Activated T-cell treated with anti-CD3 and anti-CD28 coated beads, Interleukin-2, amount 50 U/mL, for 72 hours (primary cell): ENCODE data around the gene SLC28A1. TPM values are rescaled to one million over a fixed set of nuclear protein-coding genes. Genes with fewer than 3 reads are reported as not detected.

Source experiments
- ATAC-seq, 2 donors: fragments of 150-1000 bp; cut with Tn5 transposase; replicated peaks in 1 of 2; 2 replicates each; pipeline ENCODE4 v1.10.0; 2021; ENCODE audit warnings: moderate library complexity in 2 of 2, mild to moderate bottlenecking in 1 of 2
- DNase-seq, 2 donors: peaks; one replicate each; pipeline ENCODE4 v3.0.0; 2021 to 2022; ENCODE audit warnings: mixed read lengths in 1 of 2
- H3K27ac Mint-ChIP-seq: one replicate; pipeline ENCODE4 v1.8.0; 2022; ENCODE audit warnings: mild to moderate bottlenecking, moderate library complexity, mixed read lengths
- H3K27me3 Mint-ChIP-seq: one replicate; pipeline ENCODE4 v1.8.0; 2022; ENCODE audit warnings: low read depth, mixed read lengths
- H3K36me3 Mint-ChIP-seq, 2 donors: one replicate each; pipeline ENCODE4 v1.8.0; 2022; ENCODE audit warnings: mixed read lengths in 2 of 2, mild to moderate bottlenecking in 1 of 2; ENCODE audit not compliant: insufficient read depth in 2 of 2
- H3K4me1 Mint-ChIP-seq: one replicate; pipeline ENCODE4 v1.8.0; 2022; ENCODE audit warnings: low read depth, mixed read lengths
- H3K4me3 Mint-ChIP-seq, 2 donors: one replicate each; pipeline ENCODE4 v1.8.0; 2022; ENCODE audit warnings: mild to moderate bottlenecking in 2 of 2, mixed read lengths in 2 of 2, moderate library complexity in 2 of 2
- H3K9me3 Mint-ChIP-seq, 2 donors: one replicate each; pipeline ENCODE4 v1.8.0; 2022; ENCODE audit warnings: mixed read lengths in 2 of 2
- total RNA-seq, 2 donors: library from RNA; stranded (reverse); gene quantifications; one replicate each; pipeline ENCODE4 v1.2.3, GENCODE V29; 2022

The SLC28A1 gene
- total RNA-seq, 2 donors from 2014 or later: not detected

DNA sequence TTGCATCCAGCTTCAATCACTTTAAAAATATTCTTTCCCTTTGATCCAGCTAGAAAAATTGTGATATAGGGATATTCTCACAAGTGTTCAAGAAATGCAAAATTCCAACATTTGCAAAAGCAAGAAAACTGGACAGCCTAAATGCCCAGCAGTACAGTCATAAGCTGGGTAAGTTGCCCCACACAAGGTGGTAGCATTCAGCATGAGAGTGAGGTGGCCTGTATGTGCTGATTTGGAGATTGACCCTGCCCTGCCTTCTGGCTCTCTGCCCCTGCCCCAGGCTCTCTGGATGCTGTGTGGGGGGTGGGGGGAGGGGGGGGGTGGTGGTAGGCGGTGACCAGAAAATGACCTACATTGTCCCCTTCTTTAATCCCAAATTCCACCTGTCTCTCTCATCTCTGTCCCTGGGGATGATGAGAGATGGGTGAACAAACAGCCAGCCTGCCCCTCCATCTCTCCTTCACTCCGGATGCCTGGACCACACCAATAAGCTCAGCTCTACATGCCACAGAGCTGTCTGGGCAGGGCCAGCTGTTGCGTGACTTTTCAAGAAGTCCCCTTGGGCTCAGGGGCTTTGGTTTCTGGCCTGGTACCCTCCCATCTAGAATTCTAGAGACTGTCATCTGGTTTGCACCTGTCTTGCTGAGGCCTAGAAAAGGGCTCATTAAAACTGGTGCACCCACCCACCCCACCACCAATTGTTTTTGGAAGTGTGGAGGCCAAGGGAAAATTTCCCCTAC, 42.2 kb downstream of the SLC28A1 start:
- Mint-ChIP-seq H3K27ac (no peak overlapping the region), H3K9me3 (no peaks in the 10 kb centered on the region), H3K4me1 (peaks cover 5% of the 10 kb centered on the region), H3K4me3 (no peak overlapping the region), H3K36me3 (no peaks in the 10 kb centered on the region), H3K27me3 (no peaks in the 10 kb centered on the region)
- ATAC-seq (no peak), DNase-seq (no peak)

DNA sequence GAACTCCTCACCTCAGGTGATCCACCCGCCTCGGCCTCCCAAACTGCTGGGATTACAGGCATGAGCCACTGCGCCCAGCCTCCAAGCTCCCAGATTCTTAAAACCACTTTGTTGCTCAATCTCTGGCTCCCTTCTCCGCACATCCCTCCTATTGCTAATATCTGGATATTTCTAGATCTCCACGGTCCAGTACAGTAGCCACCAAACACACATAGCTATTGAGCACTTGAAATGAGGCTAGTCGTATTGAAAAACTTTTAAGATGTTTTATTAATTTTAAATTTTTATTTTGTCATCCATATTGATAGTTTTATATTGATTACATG, 44.3 kb downstream of the SLC28A1 start:
- Mint-ChIP-seq H3K9me3 (no peaks in the 10 kb centered on the region), H3K36me3 (no peaks in the 10 kb centered on the region), H3K27ac (no peak overlapping the region), H3K27me3 (no peaks in the 10 kb centered on the region), H3K4me3 (no peak overlapping the region), H3K4me1 (peaks cover 5% of the 10 kb centered on the region)
- DNase-seq: no peak
- no peak for ATAC-seq

DNA sequence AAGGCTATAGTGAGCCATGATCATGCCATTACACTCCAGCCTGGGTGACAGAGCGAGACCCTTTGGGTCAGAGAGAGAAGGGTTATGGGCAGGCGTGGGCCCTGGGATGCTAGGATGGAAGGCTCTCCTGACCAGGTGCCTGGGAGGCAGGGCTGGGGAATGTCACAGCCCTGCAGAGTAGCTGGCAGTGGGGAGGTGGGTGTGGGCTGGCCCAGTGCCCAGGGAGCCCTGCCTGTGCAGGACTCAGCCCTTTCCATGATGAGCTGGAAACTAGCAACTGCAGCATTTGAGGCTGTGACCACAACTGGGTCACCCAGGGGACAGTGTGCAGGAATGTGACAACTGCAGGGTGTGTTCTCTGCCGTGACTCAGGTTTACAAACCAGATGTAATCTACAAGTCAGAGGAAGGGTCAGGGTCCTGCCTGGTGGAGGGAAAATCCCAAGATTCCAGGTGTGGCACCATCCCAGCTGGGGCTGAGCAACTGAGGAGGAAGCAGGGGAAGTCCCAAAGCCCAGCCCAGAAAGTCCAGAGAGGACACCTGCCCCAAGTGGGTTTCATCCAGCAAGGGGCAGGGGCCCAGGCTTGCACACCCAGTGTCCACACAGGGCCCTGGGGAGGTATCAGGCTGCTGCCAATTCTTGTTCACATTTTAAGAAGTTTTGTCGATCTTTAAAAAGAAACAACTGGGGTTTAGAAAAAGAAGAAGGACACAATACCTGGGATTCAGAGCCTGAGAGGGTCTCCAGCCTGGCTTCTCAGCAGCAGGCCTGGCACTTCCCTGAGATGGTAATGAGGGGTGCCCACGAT, 45.5 kb downstream of the SLC28A1 start:
- peak in 1 of 2 donors; percentile 13 for DNase-seq
- Mint-ChIP-seq H3K36me3 (no peaks in the 10 kb centered on the region), H3K4me3 (no peak overlapping the region), H3K9me3 (no peaks in the 10 kb centered on the region), H3K27ac (no peak overlapping the region), H3K4me1 (peaks cover 5% of the 10 kb centered on the region), H3K27me3 (no peaks in the 10 kb centered on the region)
- peak; percentile 33 to 67 for ATAC-seq

DNA sequence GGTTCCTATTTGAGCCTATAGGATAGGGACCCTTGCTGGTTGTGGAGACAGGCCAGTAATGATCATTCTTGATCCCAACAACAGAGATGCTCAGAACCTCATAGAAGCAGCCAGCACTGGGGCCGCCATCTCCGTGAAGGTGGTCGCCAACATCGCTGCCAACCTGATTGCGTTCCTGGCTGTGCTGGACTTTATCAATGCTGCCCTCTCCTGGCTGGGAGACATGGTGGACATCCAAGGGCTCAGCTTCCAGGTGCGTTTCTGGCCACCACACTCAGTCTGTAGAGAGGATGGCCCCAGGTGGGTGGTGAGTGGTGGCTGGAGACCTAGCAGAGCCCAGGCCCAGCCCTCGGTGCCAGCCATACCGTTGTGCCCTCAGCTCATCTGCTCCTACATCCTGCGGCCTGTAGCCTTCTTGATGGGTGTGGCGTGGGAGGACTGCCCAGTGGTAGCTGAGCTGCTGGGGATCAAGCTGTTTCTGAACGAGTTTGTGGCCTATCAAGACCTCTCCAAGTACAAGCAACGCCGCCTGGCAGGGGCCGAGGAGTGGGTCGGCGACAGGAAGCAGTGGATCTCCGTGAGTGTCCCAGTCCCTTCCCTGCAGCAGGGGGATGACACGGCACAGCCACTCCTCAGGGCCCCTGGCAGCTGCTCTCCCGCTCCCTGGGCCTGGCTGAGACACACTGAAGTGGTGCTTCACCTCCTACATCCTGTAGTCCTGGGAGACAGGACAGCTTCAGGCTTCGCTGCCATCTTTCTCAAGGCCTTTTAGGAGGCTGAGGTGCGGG, 50.7 kb downstream of the SLC28A1 start:
- H3K4me1 Mint-ChIP-seq: peaks cover 5% of the 10 kb centered on the region
- no peaks in the 10 kb centered on the region for H3K9me3 Mint-ChIP-seq
- DNase-seq (no peak), ATAC-seq (no peak)
- no peak overlapping the region for H3K27ac Mint-ChIP-seq
- no peak overlapping the region for H3K4me3 Mint-ChIP-seq
- H3K36me3 Mint-ChIP-seq: no peaks in the 10 kb centered on the region
- no peaks in the 10 kb centered on the region for H3K27me3 Mint-ChIP-seq

DNA sequence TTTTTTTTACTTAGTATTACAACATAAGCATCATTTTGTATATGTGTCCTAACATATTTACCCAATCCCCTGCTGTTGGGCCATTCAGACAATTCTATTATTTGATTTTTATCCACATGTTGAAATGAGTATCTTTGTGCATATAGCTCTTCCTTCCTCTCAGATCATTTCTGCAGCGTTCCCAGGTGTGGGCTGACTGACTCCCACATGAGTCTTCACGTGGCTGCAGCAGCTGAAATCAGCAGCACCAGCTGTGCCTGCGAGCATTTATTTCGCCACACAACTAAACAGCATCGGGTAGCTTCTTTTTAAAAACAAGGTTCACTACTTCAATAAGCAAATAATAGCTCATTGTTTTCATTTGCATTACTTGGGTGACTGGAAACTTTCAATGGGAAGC, 52.7 kb downstream of the SLC28A1 start:
- H3K9me3 Mint-ChIP-seq: no peaks in the 10 kb centered on the region
- no peak overlapping the region for H3K27ac Mint-ChIP-seq
- no peaks in the 10 kb centered on the region for H3K27me3 Mint-ChIP-seq
- ATAC-seq: no peak
- H3K4me3 Mint-ChIP-seq: no peak overlapping the region
- peaks cover 5% of the 10 kb centered on the region for H3K4me1 Mint-ChIP-seq
- DNase-seq: no peak
- no peaks in the 10 kb centered on the region for H3K36me3 Mint-ChIP-seq

DNA sequence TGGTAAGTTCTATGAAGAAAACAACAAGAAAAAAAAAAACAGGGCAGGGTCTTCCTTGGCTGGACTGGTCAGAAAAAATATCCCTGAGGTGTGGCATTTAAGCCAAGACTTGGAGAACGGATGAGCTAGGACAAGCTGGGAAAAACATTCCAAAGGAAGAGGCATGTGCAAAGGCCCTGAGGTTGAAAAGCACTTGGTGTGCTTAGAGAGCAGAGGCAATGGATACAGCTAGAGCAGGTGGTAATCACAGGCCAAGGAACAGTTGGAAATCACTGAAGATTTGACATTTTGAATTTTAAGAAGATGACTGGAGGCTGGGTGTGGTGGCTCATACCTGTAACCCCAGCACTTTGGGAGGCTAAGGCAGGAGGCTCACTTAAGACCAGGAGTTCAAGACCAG, 54.3 kb downstream of the SLC28A1 start:
- no peak for DNase-seq
- Mint-ChIP-seq H3K4me3 (no peak overlapping the region), H3K9me3 (no peaks in the 10 kb centered on the region), H3K27ac (no peak overlapping the region), H3K36me3 (no peaks in the 10 kb centered on the region), H3K4me1 (peaks cover 5% of the 10 kb centered on the region), H3K27me3 (no peaks in the 10 kb centered on the region)
- no peak for ATAC-seq

DNA sequence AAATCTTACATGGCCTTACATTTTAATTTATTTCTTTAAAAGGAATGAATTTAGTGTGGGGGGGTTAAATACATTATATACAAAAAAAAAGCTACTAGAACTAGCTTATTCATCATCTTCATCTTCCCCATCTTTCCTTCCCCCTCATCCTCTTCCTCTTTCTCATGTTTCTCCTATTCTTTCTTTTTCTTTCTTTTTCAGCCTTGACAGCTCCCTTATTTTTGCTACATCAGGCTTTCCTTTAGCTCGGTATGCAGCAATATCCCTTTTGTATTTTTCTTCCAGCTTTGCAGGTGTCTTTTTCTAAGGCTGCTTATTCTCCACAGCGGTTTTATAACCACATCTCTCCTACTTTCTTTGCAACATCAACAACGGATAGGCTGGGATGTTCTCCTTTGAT, 55.9 kb downstream of the SLC28A1 start:
- DNase-seq (no peak), ATAC-seq (no peak)
- H3K27me3 Mint-ChIP-seq: no peaks in the 10 kb centered on the region
- H3K27ac Mint-ChIP-seq: no peak overlapping the region
- no peaks in the 10 kb centered on the region for H3K36me3 Mint-ChIP-seq
- H3K4me1 Mint-ChIP-seq: peaks cover 5% of the 10 kb centered on the region
- H3K9me3 Mint-ChIP-seq: no peaks in the 10 kb centered on the region
- H3K4me3 Mint-ChIP-seq: no peak overlapping the region

DNA sequence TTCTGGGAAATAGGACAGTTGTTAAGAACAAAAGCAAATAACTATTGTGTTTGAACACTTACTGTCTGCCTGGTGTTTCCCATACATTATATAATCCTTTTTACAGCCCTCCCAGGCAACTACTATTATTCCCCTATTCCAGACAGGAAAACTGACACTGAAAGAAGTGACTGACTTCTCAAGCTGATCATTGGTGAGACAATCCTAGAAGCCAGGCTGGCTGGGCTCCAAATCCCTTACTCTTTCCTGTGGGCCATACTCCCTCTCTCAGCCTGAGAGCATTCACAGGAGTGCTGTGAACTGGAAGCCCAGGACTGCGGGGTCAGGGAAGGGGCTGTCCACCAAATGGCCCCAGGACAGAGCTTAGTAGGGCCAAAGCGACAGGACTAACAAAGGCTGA, 58.0 kb downstream of the SLC28A1 start:
- H3K4me3 Mint-ChIP-seq: no peak overlapping the region
- no peaks in the 10 kb centered on the region for H3K9me3 Mint-ChIP-seq
- no peaks in the 10 kb centered on the region for H3K4me1 Mint-ChIP-seq
- H3K36me3 Mint-ChIP-seq: no peaks in the 10 kb centered on the region
- ATAC-seq (no peak), DNase-seq (no peak)
- H3K27me3 Mint-ChIP-seq: no peaks in the 10 kb centered on the region
- no peak overlapping the region for H3K27ac Mint-ChIP-seq

DNA sequence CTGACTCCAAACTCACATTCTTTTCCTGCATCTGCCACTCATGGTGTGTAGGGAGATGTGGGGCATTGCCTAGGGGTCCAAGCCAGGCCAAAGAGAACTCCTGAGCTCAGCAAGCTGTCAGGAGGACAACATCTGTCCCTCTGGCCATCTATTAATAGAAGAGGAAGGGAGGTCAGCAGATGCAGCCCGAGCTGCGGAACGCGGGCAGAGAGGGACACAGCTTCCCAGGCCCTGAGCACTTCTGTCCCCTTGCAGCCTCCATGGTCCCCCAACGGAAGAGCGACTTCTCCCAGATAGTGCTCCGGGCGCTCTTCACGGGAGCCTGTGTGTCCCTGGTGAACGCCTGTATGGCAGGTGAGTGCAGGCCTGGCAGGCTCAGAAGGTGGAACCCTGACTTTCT, 59.8 kb downstream of the SLC28A1 start:
- ATAC-seq (no peak), DNase-seq (no peak)
- H3K9me3 Mint-ChIP-seq: no peaks in the 10 kb centered on the region
- H3K4me1 Mint-ChIP-seq: no peaks in the 10 kb centered on the region
- H3K4me3 Mint-ChIP-seq: no peak overlapping the region
- no peaks in the 10 kb centered on the region for H3K36me3 Mint-ChIP-seq
- H3K27ac Mint-ChIP-seq: no peak overlapping the region
- H3K27me3 Mint-ChIP-seq: no peaks in the 10 kb centered on the region

DNA sequence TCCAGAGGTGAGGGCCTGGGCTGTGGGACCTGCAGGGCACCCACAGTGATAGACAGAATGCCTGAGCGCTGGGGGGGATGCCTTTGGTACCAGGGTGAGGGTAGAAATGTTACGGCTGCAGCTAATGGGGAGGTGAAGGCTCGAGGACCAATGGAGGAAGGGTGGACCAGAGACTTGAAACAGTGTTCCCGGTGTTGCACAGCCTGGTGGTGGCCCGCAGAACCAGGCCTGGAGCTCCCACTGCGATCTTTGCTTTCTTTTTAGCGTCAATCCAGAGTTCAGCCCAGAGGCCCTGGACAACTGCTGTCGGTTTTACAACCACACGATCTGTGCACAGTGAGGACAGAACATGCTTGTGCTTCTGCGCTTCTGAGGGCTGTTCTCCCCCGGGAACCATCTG, 60.4 kb downstream of the SLC28A1 start:
- Mint-ChIP-seq H3K4me3 (no peak overlapping the region), H3K36me3 (no peaks in the 10 kb centered on the region), H3K27ac (no peak overlapping the region), H3K27me3 (no peaks in the 10 kb centered on the region), H3K4me1 (no peaks in the 10 kb centered on the region), H3K9me3 (no peaks in the 10 kb centered on the region)
- ATAC-seq (no peak), DNase-seq (no peak)

DNA sequence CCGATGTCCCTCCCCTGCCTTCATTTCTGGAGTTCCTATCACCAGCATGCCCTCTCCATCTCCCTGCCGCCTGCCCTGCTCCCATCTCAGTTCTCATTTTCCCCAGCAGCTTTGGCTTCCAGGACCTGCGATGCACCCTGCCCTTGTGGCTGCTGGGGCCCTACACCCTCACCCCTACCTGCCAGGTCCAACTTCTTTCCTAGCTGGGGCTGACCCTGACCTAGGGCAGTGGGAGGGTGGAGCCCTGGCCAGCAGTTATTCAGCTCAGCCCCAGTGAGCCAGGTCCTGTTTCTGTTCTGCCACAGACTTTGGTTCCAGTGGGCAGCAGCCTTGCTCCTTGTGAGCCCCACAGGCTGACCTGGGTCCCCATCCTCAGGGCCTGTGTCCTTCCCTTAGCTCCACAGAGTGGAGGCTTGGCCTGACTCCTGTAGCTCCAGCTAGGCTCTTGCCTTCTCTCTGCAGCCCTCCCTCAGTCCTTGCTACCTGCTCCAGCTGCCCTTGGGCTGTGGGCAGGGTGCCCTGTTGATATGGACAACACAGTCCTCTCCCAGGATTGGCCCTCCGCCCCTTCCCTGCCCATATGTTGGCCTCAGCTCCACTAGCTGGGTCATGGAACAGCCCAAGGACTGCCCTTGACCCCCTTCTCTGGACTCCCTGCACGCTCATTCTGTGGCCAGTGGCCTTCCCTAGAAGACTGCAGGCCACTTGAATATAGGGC, 62.5 kb downstream of the SLC28A1 start:
- Mint-ChIP-seq H3K4me1 (no peaks in the 10 kb centered on the region), H3K36me3 (no peaks in the 10 kb centered on the region), H3K9me3 (no peaks in the 10 kb centered on the region), H3K27me3 (no peaks in the 10 kb centered on the region), H3K4me3 (no peak overlapping the region), H3K27ac (no peak overlapping the region)
- ATAC-seq: no peak
- no peak for DNase-seq

DNA sequence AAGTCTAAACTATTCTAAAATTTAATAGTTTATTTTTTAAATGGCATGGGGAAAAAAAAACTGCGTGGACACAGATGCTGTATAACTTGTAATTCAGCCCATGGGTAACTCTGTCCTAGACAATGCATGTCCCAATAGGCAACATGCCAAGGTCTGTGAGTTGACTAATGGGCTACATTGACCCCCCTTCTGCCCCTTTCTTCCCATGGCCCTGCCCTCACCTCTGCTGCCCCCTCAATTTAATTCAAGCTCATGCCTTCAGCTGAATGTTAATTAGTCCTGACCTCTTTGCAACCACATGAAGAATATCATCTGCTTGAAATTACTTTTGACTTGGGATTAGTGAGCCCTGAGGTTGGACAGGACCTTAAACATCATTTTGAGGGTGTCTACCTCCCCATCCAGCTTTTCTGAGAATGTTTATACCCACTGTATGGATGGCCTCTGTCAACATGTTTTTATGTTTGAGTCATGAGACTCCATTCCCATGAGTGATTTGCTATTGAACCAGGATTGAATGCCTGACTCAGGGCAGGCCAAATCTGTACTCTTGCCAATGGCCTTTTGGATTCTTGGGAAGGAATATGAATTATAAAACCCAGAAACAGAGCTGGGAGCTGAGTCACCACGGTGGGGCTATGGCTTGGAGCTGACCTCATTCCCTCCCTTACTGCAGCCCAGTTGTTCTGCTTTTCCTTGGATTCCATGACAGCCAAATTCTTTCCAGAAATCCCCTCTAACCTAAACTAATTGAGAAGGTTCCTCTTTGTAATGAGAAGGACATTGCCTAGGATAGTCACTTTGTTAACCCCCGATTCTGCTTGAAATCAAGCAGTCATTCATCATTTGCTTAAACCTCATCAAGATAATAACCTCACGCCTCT, 63.7 kb downstream of the SLC28A1 start:
- Mint-ChIP-seq H3K36me3 (no peaks in the 10 kb centered on the region), H3K9me3 (no peaks in the 10 kb centered on the region), H3K4me3 (no peak overlapping the region), H3K27ac (no peak overlapping the region), H3K4me1 (no peaks in the 10 kb centered on the region), H3K27me3 (no peaks in the 10 kb centered on the region)
- DNase-seq (no peak), ATAC-seq (no peak)
